ENCODE results near the gene SLC8B1. TPM values are rescaled to one million over a fixed set of nuclear protein-coding genes. Genes with fewer than 3 reads are reported as not detected.
A peak's percentile ranks its signal among the peaks of the same experiment; 100 is the strongest.

Gene SLC8B1
- total RNA-seq, 1 donor from 2014 or later: 13.3 TPM

DNA sequence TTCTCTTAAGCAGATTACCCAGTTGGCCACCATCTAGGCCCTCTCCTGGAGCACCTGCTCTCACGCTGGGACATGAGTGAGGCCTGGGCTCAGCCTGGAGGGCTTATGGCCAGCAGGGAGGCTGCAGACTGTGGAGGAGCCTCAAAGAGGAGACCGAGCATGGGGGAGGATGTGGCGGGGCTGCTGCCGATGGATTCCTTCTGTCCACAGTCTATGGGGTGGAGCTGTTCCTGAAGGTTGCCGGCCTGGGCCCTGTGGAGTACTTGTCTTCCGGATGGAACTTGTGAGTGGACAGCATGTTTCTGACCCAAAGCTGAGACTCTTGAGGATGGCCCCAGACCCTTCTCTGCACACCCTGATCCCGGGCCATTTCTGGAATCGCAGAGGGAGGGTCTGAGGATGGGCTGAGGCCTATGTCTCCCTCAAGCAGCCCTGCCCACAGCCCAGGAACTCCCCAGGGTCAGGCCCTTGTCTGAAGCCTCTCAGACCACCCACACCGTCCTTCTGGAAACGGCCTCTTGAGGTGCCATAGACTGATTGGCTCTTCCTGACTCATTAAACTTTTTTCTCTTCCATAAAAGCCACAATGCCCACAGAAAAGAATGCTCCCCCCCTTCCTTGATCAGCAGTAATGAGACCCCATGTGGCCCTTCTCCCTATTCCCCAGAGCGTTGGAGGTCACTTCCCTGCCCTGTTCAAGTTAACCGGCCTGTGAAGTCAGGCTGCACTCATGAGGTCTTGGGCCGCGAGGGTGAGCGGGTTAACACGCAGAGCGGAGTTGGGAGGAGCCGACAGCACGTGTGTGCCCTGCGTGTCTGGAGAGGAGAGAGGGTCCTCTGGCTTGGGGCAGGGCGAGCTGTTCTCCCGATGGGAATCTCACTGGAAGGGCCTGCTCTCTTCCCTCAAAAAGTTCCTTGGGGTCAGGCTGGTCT lies 49.0 kb downstream of the SLC8B1 start:
- intact Hi-C loops (cut with DNase I): no loop called here
- ATAC-seq (peak; percentile 33), DNase-seq (ENCODE audit: missing footprints) (no peak)

DNA sequence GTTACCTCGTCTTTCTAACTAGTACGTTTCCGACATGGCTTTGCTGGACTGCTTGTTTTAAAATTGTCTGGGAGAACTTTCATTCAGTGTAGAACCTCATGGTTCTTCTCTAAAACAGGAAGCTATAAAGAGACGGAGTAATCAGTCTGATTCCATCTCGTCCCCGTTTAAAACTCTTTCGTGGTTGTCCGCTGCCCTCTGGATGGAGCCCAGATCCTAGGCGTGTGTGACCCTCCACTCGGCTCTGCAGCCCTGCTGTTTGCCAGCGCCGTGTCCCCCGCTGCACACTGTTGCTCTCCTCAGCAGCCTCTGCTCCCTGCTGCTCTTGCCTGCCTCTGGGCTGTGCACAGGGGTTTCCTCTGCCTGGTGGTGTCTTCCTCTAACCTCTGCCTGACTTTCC lies 50.2 kb downstream of the SLC8B1 start:
- DNase-seq (ENCODE audit: missing footprints) (no peak), ATAC-seq (no peak)
- intact Hi-C loops (cut with DNase I): no loop called here

DNA sequence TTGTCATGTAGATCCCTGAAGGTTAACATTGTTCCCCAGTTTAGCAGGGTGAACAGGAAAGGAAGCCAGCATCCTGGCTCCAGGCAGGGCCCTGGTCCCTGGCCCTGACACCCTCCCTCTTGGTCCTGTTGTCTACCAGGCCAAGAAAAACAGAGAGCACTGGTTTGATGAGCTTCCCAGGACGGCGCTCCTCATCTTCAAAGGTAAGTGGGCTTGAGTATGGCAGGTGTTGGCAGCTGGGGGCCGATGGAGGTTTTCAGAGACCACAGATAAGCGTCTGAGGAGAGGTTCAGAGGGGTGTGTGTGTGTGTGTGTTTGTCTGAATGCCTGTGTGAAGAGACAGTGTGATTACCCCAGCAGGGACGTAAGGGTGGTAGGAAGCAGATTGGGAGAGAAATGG lies 56.3 kb downstream of the SLC8B1 start:
- intact Hi-C loops (cut with DNase I): no loop called here
- DNase-seq (ENCODE audit: missing footprints): peak; percentile 34

DNA sequence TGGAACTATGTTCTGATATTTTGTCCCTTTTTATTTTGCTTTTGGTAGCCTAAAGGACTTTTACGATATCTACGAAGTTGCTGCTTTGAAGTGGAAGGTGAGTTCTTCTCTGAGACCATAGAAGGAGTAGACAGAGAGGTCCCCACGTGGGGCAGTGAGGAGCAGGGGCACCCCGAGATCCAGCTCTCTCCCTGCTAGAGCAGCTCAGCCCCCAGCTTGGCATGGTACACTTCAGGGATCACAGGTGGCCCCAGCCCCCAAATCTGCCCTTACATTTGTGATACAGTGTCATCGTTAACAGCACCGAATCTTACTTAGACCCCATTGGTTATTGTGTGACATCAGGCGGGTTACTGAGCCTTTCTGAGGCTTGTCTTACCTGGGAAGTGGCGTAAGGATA lies 56.8 kb downstream of the SLC8B1 start:
- no peak for DNase-seq (ENCODE audit: missing footprints)
- intact Hi-C loops (cut with DNase I): no loop called here
- no peak for ATAC-seq

More for the DNA sequence above, 56.3 kb downstream of the SLC8B1 start:
- no peak for ATAC-seq

DNA sequence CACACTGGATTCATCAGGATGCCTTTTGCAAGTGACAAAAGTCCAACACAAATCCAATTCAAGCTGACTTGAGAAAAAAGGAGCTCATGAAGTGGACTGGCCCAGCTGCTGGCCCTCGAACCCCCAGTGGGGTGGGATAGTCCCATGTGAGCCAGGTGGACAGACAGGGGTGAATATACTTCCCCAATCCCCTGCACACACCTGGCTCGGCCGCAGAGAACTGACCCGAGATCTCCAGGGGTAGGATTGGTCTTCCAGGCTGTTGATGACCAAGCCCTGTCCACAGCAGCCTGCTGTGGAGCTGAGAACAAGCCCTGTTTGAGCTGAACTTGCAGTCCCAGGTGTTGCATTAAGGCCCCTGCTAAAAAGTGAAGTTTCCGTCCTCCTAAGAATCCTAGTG lies 57.4 kb downstream of the SLC8B1 start:
- intact Hi-C loops (cut with DNase I): no loop called here
- DNase-seq (ENCODE audit: missing footprints) (peak; percentile 56), ATAC-seq (no peak)

DNA sequence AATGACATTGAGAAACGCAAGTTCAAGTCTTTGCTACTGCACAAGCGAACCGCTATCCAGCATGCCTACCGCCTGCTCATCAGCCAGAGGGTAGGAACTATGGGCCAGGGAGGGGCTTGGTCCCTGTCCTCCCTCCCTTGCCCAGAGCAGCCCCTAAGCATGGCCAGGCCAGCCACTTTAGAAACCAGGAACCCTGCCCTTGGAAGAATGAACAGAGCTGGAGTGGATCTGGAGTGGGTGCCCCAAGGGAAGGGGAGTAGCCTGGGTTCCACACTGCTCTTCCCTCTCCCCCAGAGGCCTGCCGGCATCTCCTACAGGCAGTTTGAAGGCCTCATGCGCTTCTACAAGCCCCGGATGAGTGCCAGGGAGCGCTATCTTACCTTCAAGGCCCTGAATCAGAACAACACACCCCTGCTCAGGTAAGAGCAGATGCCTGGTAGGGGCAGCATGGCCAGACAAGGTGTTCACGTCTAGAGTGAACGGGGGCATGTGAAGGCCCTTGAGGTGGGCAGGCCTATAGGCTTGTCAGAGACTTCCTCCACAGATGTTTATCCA lies 57.9 kb downstream of the SLC8B1 start:
- DNase-seq (ENCODE audit: missing footprints) (peak; percentile 58), ATAC-seq (no peak)
- intact Hi-C loops (cut with DNase I): no loop called here

DNA sequence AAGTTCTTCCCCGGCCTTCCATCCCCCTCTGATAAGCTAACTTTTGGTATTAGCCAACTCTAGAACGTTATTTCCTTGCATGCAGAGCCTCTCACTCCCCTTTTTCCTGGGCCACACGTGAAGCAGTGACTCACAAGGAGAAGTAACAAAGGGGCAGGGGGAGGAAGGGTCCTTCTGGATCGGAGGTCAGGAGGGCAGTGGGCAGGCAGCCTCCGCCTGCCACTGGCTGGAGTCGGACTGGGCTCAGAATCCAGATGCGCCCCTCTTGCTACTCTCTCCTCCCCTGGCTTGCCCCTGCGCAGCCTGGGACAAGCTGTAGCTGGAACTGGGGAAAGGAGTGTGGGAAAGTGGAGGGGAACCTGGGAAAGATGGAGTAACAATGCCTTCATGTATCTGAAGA lies 58.6 kb downstream of the SLC8B1 start:
- DNase-seq (ENCODE audit: missing footprints): no peak
- intact Hi-C loops (cut with DNase I): no loop called here
- ATAC-seq: no peak

DNA sequence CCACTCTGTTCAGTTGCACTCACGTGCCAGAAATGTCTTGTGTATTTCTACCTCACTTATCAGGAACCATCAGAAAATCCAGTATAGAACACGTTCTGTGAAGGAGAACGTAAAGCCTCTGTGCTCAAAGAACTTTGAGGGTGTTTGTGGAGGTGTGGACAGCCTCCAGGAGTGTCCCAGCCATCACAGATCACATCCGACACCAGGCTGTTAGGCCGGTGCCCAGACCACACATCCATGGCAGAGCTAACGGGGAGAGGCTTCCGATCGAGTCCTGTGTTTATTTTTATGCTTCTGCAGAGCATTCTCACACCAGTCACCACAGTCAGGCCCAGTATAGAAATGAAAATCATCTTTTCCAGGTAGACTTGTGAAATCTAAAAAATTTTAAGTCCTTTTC lies 60.1 kb downstream of the SLC8B1 start:
- intact Hi-C loops (cut with DNase I): loop anchor here (5.0 kb wide), 1 partner anchor 53 kb away; the partner anchor contains the start of gene TPCN1
- ATAC-seq (peak; percentile 47), DNase-seq (ENCODE audit: missing footprints) (no peak)

DNA sequence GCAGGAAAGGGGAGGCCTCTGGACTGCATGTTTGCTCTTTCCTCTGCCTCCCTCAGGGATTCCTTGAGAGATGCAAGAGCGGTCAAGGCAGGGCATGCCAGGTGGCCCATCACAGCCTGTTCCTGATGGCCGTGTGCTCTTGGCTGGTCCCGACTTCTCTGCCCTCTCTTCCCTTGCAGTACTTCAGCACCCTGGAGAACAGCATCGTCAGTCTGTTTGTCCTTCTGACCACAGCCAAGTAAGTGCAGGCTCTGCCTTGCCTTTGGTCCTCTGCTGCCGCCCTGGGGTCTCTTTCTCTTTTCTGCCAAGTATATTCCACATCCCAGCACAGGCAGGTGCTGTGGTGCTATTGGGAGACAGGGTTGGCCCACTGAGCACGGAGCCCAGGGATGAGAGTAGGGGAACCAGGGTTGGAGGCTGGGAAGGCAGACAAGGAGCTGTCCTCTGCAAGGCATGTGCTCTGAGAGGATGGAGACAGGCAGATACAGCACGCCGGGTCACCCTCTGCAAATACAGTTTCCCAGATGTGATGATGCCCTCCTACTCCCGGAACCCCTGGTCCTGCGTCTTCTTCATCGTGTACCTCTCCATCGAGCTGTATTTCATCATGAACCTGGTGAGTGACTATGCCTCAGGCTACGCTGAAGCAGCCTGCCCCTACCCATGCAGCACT lies 61.7 kb downstream of the SLC8B1 start:
- no peak for ATAC-seq

DNA sequence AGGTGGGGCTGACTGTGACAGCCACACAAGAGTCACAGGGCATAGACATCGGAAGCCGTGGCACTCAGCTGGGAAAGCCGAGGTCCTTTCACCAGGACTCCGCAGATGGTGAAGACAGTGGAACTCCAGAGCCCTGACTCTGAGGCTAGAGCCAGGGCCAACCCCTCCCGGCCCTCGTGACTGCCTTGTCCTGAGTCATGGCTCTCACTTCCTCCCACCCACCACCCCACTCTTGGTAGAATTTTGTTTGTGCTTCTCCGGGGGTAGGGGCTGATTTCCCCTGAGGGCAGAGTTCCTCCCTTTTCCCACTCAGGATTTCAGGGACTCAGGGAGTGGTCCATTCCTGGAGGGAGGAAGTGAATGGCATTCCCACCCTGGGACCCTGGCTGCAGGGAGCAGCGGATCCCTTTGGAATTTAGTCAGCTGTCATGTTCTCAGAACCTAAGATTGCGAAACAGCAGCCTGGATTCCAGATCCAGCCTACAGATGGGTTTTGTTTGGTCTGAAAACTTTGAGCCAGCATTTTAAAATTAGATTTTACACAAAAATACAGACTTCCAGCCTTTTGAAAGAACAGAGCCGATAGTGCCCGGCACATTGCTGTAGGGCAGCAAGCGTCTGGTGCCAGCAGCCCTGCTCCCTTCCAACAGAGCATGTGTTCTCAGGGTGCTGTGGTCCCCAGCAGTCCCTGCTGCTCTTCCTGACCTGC lies 62.9 kb downstream of the SLC8B1 start:
- intact Hi-C loops (cut with DNase I): loop anchor here (5.0 kb wide), 1 partner anchor 50 kb away; the partner anchor contains the start of gene TPCN1
- peak; percentile 87 for DNase-seq (ENCODE audit: missing footprints)
- ATAC-seq: peak; percentile 92

More for the DNA sequence above, 61.7 kb downstream of the SLC8B1 start:
- DNase-seq (ENCODE audit: missing footprints): no peak
- intact Hi-C loops (cut with DNase I): loop anchor here (5.0 kb wide), 1 partner anchor 51 kb away; the partner anchor contains the start of gene TPCN1

DNA sequence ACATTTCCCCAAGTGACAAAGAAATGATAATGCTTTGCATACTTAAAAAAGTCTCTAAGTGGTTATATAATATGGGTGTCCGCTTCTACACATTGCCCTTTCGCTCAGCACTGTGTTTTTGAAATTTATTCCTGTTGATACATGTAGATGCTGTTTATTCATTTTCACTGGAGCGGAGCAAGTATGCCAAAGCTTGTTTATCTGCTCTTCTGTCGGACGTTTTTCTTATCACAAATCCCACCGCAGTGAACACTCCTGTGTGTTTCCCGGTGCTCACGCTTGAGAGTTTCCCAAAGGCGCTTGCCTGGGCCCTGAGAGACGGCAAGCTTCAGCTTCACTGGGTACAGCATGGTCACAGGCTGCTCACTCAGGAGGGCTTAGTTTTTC lies 63.5 kb downstream of the SLC8B1 start:
- DNase-seq (ENCODE audit: missing footprints) (no peak), ATAC-seq (no peak)
- intact Hi-C loops (cut with DNase I): loop anchor here (5.0 kb wide), 1 partner anchor 49 kb away; the partner anchor contains the start of gene TPCN1

DNA sequence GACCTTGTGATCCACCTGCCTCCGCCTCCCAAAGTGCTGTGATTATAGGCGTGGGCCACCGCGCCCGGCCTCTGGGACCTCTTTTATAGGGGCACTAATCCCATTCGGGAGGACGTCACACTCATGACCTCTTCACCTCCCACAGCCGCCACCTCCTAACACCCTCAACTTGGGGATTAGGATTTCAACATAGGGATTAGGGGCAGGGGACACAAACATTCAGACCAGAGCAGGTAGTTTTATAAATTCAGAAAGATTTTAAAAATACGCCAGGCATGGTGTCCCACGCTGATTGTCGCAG lies 64.2 kb downstream of the SLC8B1 start:
- ATAC-seq: no peak
- DNase-seq (ENCODE audit: missing footprints): no peak
- intact Hi-C loops (cut with DNase I): loop anchor here (5.0 kb wide), 1 partner anchor 48 kb away; the partner anchor contains the start of gene TPCN1

DNA sequence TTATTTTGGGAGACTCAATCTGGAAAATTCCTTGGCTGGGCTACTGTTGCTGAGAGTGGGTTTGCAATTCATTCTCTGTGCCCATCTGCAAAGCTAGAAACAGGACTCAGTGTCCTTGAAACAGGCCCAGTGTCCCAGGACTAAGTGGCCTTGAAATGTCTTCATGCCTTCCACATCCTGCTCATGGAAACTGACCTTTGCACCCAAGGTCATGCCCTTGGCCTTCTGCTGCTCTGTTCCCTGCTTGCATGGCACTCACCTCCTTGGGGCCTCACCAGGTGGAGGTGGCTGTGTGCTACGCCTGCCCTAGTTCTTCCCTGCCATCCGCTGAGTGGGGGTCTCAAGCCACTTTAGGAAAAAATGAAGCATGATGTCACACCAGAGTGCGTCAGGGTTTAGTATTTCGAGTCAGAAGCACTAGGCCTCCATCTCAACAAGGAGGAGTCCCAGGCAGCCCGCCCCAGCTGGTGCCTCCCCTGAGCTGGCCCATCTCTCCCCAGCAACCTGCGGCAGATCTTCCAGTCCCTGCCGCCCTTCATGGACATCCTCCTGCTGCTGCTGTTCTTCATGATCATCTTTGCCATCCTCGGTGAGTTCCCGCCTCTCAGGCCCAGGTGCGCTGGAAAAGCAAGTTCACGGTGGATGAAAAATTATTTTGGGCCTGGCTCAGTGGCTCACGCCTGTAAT lies 65.5 kb downstream of the SLC8B1 start:
- intact Hi-C loops (cut with DNase I): no loop called here
- no peak for ATAC-seq
- peak; percentile 67 for DNase-seq (ENCODE audit: missing footprints)

DNA sequence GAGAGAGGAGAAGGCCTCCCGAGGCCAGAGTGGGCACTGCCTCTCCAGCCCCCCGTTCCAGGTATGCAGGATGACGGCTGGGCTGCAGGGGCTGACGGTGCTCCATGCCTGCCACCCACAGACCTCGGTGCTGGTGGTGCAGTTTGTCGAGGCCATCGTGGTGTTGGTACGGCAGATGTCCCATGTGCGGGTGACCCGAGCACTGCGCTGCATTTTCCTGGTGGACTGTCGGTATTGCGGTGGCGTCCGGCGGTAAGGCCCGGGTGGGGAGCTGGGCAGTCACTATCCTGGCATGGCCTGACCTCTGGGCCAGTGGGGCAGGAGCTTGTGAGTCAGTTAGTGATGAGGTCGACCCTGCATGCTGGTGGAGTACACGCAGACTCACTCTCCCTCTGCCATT lies 66.3 kb downstream of the SLC8B1 start:
- DNase-seq (ENCODE audit: missing footprints) (peak; percentile 55), ATAC-seq (no peak)
- intact Hi-C loops (cut with DNase I): no loop called here

DNA sequence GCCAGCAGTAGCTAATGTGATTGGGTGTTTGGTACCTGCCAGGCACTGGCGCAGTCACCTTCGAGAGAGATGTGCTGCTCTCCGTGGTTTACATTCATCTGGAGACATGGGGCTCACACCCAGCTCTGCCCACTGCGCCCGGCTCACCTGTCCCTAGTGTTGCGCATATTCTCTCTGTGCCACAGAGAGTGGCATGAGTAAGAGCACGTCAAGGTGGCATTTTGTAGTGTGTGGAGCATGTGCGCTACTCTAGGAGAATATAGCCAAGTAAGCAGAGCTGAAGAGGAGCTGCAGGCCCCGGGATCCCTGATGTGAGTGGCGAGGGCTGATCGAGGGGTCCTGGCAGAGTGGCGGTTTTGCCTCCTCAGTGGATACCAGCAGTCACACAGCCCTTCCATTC lies 66.8 kb downstream of the SLC8B1 start:
- intact Hi-C loops (cut with DNase I): no loop called here
- DNase-seq (ENCODE audit: missing footprints) (peak; percentile 62), ATAC-seq (no peak)

DNA sequence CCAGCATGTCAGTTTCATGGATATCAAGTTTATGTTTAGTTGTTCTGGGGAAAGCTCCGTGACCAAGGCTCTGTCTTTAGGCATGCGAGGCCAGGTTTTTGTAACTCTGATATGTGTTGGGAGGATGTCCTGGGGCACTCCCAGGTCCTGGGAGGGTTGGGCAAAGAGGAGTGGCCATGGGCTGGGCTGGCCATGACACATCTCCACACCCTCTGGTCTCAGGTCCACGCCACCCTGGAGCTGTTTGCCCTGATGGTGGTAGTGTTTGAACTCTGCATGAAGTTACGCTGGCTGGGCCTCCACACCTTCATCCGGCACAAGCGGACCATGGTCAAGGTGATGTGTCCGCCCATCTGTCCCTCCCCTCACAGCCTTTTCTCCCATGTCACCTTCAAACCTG lies 67.3 kb downstream of the SLC8B1 start:
- DNase-seq (ENCODE audit: missing footprints): peak; percentile 54
- intact Hi-C loops (cut with DNase I): no loop called here
- ATAC-seq: no peak

DNA sequence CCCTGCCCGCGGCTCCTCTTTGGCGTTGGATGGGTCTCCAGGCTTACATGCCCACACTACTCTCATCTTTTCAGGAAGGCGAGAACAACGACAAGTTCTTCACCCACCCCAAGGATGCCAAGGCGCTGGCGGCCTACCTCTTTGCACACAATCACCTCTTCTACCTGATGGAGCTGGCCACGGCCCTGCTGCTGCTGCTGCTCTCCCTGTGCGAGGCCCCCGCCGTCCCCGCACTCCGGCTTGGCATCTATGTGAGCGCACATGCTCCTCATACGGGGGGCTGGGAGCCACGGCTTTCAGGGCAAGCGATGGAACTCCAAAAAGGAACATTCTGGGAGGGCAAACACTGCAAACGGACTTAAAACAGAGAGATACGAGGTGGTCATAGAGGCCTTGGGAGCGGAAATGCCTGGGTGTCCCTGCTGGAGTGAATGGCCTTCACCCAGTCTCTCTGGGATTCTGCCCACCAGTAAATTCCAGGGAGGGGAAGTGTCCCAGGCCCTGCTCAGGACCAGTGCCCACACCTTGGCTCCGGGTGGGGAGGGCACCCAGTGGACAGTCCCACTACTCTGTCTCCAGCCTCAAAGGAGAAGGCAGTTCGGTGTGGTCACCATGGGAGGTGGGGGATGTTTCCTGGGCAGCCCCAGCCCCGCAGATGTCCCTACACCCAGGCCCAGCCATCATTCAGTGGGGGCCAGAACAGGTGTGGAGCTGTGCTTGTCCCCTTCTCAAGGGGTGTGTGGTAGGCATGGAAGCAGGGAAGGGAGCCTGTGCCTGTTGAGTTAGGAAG lies 68.6 kb downstream of the SLC8B1 start:
- intact Hi-C loops (cut with DNase I): no loop called here
- DNase-seq (ENCODE audit: missing footprints) (no peak), ATAC-seq (no peak)

DNA sequence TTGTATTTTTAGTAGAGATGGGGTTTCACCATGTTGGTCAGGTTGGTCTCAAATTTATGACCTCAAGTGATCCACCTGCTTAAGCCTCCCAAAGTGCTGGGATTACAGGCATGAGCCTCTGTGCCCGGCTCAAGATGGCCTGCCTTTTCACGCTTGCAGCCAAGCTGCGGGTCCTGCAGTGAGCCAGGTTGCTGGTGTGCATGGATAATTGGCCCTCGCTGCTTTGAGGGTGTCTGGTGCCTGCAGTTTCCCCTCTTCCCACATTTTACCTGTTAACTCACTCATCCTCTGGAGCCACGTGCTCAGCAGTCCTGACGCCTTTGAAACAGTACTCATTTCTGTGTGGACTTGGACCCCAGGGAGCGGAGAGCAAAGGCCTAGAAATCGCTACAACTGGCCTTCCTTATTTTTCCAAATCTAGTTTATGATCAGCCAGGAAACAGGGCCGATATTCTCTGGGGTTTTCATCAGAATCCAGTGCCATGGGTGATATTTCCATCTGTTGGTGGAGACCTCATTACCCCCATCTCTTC lies 71.4 kb downstream of the SLC8B1 start:
- ATAC-seq (no peak), DNase-seq (ENCODE audit: missing footprints) (no peak)
- intact Hi-C loops (cut with DNase I): no loop called here
